Osteocyte (in vitro differentiated cells): Measurements from ENCODE around the gene KIF1A. TPM values are rescaled to one million over a fixed set of nuclear protein-coding genes. Genes with fewer than 3 reads are reported as not detected.

Source experiments
- DNase-seq: peaks from one replicate; pipeline ENCODE4 v3.0.0; 2021; ENCODE audit warnings: mixed read lengths; ENCODE audit not compliant: unreplicated experiment; ENCODE audit errors: extremely low spot score
- H3K27ac Mint-ChIP-seq: one replicate; pipeline ENCODE4 v1.8.0; 2021; ENCODE audit warnings: mild to moderate bottlenecking, mixed read lengths; ENCODE audit not compliant: unreplicated experiment
- H3K27me3 Mint-ChIP-seq: one replicate; pipeline ENCODE4 v1.8.0; 2021; ENCODE audit warnings: mixed read lengths; ENCODE audit not compliant: unreplicated experiment
- H3K36me3 Mint-ChIP-seq: one replicate; pipeline ENCODE4 v1.8.0; 2021; ENCODE audit warnings: mixed read lengths; ENCODE audit not compliant: unreplicated experiment
- H3K4me1 Mint-ChIP-seq: one replicate; pipeline ENCODE4 v1.8.0; 2021; ENCODE audit warnings: mixed read lengths; ENCODE audit not compliant: unreplicated experiment
- H3K4me3 Mint-ChIP-seq: one replicate; pipeline ENCODE4 v1.8.0; 2021; ENCODE audit warnings: mild to moderate bottlenecking, moderate library complexity, mixed read lengths; ENCODE audit not compliant: unreplicated experiment
- H3K9me3 Mint-ChIP-seq: one replicate; pipeline ENCODE4 v1.8.0; 2021; ENCODE audit warnings: mixed read lengths; ENCODE audit not compliant: unreplicated experiment
- total RNA-seq: library from RNA; stranded (reverse); gene quantifications from 2 replicates; pipeline ENCODE4 v1.2.1, GENCODE V29; 2021
- TF ChIP-seq, protein P1 (sequence below): fragments of 200-600 bp; sonication (generic); IDR thresholded peaks from 2 replicates; pipeline ENCODE4 v1.5.0; 2021; ENCODE audit warnings: antibody characterized with exemption, mild to moderate bottlenecking, moderate library complexity

KIF1A gene
- total RNA-seq, 1 donor from 2014 or later = 5.6 TPM

DNA sequence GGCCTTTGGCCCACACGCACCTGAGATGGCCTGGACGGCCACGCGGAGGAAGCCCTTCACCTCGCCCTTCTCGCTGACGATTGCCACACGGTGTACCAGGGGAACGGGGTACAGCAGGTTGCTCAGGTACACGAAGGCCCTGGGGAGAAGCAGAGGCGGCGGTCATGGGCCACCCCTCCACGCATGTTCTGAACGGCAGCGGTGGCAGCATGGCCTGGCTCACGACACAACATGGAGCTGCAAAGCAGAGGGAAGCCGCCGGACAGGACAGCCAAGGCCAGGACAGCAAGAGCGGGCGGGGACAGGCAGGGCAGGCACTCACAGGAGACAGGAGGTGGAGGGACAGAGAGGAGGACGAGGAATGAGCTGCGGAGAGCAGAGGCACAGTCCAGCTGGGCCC lies 69.6 kb downstream of the KIF1A start:
- Mint-ChIP-seq H3K36me3 (no peaks in the 10 kb centered on the region), H3K27ac (no peak overlapping the region), H3K9me3 (no peaks in the 10 kb centered on the region), H3K4me3 (no peak overlapping the region), H3K27me3 (no peaks in the 10 kb centered on the region), H3K4me1 (no peaks in the 10 kb centered on the region)
- TF ChIP-seq, protein P1, sequence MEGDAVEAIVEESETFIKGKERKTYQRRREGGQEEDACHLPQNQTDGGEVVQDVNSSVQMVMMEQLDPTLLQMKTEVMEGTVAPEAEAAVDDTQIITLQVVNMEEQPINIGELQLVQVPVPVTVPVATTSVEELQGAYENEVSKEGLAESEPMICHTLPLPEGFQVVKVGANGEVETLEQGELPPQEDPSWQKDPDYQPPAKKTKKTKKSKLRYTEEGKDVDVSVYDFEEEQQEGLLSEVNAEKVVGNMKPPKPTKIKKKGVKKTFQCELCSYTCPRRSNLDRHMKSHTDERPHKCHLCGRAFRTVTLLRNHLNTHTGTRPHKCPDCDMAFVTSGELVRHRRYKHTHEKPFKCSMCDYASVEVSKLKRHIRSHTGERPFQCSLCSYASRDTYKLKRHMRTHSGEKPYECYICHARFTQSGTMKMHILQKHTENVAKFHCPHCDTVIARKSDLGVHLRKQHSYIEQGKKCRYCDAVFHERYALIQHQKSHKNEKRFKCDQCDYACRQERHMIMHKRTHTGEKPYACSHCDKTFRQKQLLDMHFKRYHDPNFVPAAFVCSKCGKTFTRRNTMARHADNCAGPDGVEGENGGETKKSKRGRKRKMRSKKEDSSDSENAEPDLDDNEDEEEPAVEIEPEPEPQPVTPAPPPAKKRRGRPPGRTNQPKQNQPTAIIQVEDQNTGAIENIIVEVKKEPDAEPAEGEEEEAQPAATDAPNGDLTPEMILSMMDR = no peak
- no peak for DNase-seq

DNA sequence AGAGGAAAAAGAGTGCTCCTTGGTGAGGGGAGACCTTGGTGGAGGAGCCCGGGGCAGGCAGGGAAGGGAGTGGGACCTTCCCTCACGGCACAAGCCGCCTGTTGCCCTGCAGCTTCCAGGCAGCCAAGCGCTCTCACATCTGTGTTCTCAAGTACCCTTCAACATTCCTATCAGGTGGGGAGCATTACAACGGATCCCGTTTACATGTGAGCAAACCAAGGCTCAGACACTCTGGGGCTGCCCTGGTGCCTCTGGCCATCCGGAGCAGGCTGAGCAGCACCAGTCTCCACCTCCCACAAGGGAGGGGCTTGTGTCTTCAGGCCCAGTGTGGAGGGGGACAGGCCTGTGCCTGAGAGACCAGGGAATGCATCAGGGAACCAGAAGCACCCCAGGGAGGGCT lies 70.5 kb downstream of the KIF1A start:
- no peak overlapping the region for H3K27ac Mint-ChIP-seq
- H3K9me3 Mint-ChIP-seq = no peaks in the 10 kb centered on the region
- H3K36me3 Mint-ChIP-seq = no peaks in the 10 kb centered on the region
- no peak for DNase-seq
- H3K4me1 Mint-ChIP-seq = no peaks in the 10 kb centered on the region
- TF ChIP-seq, protein P1 = no peak
- H3K4me3 Mint-ChIP-seq = no peak overlapping the region
- no peaks in the 10 kb centered on the region for H3K27me3 Mint-ChIP-seq

DNA sequence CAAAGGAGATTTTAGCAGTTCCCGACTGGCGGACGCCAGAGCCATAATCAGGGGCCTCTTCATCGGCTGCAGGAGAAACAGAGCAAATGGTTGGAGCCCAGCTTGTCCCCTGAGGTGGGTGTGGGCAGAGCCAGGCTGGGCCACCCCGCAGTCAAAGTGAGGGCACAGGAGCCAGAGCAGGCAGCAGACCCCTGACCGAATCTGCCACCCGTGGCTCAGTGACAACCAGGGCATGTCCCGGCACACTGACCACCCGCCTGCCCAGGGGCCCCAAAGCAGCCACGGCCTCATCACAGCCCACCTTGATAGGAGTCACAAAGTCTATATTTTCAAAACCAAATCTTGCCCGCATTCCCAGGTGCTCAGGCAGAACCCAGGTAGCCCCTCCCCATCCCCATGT lies 72.8 kb downstream of the KIF1A start:
- no peak for DNase-seq
- TF ChIP-seq, protein P1 = no peak
- Mint-ChIP-seq H3K4me1 (no peaks in the 10 kb centered on the region), H3K27me3 (no peaks in the 10 kb centered on the region), H3K4me3 (no peak overlapping the region), H3K36me3 (no peaks in the 10 kb centered on the region), H3K27ac (no peak overlapping the region), H3K9me3 (no peaks in the 10 kb centered on the region)

DNA sequence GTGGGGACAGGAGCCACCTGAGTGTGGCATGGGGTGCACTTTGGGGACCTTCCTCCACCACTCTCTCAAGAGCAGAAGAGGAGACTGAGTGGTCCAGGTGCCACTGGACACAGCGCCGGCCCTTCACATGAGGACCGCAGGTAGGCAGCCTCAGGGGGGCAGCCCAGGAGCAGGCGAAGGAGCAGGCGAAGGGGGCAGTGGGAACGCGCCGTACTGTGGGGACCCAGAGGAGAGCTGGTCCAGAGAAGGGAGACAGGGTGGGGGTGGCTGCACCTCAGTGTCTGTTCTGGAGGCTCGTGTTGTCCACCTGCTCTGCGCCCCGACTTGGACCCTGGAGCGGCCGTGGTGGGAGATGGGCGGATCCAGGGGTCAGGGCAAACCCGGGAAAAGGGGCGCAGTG lies 73.3 kb downstream of the KIF1A start:
- H3K4me3 Mint-ChIP-seq = no peak overlapping the region
- H3K9me3 Mint-ChIP-seq = no peaks in the 10 kb centered on the region
- no peaks in the 10 kb centered on the region for H3K36me3 Mint-ChIP-seq
- no peaks in the 10 kb centered on the region for H3K4me1 Mint-ChIP-seq
- TF ChIP-seq, protein P1 = no peak
- peaks cover 2% of the 10 kb centered on the region for H3K27me3 Mint-ChIP-seq
- no peak for DNase-seq
- H3K27ac Mint-ChIP-seq = no peak overlapping the region

DNA sequence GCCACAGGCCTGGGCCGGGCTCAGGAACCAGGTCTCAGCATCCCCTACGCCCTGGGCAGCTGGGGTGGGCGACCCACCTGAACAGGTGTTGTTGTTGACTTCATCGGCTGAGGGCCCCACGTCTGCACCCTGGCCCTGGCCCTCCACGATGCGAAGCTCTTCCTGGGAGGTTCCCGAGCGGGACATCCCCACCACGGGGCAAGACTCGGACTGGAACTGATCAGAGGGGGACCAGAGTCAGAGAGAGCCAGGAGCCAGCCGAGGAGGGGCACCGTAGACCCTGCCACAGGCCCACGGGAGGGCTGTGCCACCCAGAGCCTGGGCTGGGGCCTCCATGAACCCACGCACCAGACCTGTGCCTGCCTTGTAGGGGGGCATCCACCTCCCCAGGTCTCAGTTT lies 74.1 kb downstream of the KIF1A start:
- no peak overlapping the region for H3K27ac Mint-ChIP-seq
- H3K36me3 Mint-ChIP-seq = no peaks in the 10 kb centered on the region
- DNase-seq = no peak
- peaks cover 2% of the 10 kb centered on the region for H3K27me3 Mint-ChIP-seq
- no peak overlapping the region for H3K4me3 Mint-ChIP-seq
- no peaks in the 10 kb centered on the region for H3K9me3 Mint-ChIP-seq
- TF ChIP-seq, protein P1 = no peak
- H3K4me1 Mint-ChIP-seq = no peaks in the 10 kb centered on the region
